Measurements from ENCODE around the gene PPP2R1A.

DNA sequence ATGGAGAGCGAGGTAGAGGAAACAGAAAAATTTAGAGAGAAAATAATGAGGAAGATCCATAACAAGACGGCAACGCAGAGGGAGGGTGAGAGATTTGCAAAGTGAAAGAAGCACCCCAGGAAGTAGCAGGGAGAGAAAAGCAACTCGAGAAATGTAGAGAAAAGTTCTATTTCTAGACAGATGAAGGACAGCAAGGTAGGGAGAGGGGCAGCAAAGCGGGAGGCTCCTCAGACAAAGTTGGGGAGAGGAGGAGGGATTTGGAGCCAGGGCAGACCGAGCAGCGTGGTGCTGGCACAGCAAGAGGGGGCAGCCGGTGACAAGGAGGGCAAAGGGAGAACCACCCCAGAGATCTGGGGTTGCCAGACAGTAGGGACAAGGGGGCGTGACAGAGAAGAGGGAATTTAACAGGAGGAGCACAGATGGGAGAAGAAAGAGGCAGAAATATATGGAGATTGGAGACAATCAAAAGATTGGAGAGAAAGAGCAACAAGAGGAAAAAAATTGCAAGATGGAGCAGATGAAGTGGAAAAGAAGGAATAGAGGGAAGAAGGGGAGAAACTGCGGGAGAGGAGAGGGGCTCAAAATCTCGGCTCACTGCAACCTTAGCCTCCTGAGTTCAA, 80.5 kb downstream of the PPP2R1A start:
- TF ChIP-seq, protein P1, sequence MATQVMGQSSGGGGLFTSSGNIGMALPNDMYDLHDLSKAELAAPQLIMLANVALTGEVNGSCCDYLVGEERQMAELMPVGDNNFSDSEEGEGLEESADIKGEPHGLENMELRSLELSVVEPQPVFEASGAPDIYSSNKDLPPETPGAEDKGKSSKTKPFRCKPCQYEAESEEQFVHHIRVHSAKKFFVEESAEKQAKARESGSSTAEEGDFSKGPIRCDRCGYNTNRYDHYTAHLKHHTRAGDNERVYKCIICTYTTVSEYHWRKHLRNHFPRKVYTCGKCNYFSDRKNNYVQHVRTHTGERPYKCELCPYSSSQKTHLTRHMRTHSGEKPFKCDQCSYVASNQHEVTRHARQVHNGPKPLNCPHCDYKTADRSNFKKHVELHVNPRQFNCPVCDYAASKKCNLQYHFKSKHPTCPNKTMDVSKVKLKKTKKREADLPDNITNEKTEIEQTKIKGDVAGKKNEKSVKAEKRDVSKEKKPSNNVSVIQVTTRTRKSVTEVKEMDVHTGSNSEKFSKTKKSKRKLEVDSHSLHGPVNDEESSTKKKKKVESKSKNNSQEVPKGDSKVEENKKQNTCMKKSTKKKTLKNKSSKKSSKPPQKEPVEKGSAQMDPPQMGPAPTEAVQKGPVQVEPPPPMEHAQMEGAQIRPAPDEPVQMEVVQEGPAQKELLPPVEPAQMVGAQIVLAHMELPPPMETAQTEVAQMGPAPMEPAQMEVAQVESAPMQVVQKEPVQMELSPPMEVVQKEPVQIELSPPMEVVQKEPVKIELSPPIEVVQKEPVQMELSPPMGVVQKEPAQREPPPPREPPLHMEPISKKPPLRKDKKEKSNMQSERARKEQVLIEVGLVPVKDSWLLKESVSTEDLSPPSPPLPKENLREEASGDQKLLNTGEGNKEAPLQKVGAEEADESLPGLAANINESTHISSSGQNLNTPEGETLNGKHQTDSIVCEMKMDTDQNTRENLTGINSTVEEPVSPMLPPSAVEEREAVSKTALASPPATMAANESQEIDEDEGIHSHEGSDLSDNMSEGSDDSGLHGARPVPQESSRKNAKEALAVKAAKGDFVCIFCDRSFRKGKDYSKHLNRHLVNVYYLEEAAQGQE (IDR thresholded peaks at IDR 0.05): no peak
- TF ChIP-seq MAX (IDR thresholded peaks at IDR 0.05) (no peak), TAF1 (conservative IDR thresholded peaks at IDR 0.05) (no peak), JUND (IDR thresholded peaks at IDR 0.05) (no peak), YY1 (IDR thresholded peaks at IDR 0.05) (no peak), SP1 (IDR thresholded peaks at IDR 0.05) (no peak), RAD21 (IDR thresholded peaks at IDR 0.05) (no peak), ZBTB33 (IDR thresholded peaks at IDR 0.05) (no peak), FOXA1 (IDR thresholded peaks at IDR 0.05) (no peak), ATF3 (IDR thresholded peaks at IDR 0.05) (no peak), RXRA (IDR thresholded peaks at IDR 0.05) (no peak), GABPA (IDR thresholded peaks at IDR 0.05 in 1 of 2, conservative IDR thresholded peaks at IDR 0.05 in 1 of 2) (no peak), HNF4G (IDR thresholded peaks at IDR 0.05) (no peak)
- TF ChIP-seq, protein P2, sequence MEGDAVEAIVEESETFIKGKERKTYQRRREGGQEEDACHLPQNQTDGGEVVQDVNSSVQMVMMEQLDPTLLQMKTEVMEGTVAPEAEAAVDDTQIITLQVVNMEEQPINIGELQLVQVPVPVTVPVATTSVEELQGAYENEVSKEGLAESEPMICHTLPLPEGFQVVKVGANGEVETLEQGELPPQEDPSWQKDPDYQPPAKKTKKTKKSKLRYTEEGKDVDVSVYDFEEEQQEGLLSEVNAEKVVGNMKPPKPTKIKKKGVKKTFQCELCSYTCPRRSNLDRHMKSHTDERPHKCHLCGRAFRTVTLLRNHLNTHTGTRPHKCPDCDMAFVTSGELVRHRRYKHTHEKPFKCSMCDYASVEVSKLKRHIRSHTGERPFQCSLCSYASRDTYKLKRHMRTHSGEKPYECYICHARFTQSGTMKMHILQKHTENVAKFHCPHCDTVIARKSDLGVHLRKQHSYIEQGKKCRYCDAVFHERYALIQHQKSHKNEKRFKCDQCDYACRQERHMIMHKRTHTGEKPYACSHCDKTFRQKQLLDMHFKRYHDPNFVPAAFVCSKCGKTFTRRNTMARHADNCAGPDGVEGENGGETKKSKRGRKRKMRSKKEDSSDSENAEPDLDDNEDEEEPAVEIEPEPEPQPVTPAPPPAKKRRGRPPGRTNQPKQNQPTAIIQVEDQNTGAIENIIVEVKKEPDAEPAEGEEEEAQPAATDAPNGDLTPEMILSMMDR (IDR thresholded peaks at IDR 0.05; ENCODE audit: low read depth, low read length, missing input control): no peak
